B cell (primary cell): ENCODE measurements around the gene TOMM6. TPM values are rescaled to one million over a fixed set of nuclear protein-coding genes. Genes with fewer than 3 reads are reported as not detected.

Source experiments
- ATAC-seq: fragments of 200-7000 bp; cut with Tn5 transposase; one replicate; pipeline ENCODE4 v1.10.0; 2021; ENCODE audit warnings: low read depth, mild to moderate bottlenecking, moderate number of reproducible peaks, moderate library complexity
- CTCF ChIA-PET: fragments of 350-600 bp; sonication (Branson Sonifier 250); formaldehyde crosslinking; loops from one replicate; lab custom pipeline; 2021; ENCODE audit warnings: antibody characterized with exemption, inconsistent platforms; lab: Charles Lee
- POLR2A ChIA-PET: fragments of 350-600 bp; sonication (Branson Sonifier 250); formaldehyde crosslinking; loops from one replicate; lab custom pipeline; 2021; ENCODE audit warnings: antibody characterized with exemption; lab: Charles Lee
- DNase-seq: peaks from one replicate; pipeline ENCODE4 v3.0.0; 2013
- H2AFZ ChIP-seq: 2 replicates; pipeline ENCODE4 v1.6.1; 2012; ENCODE audit warnings: mild to moderate bottlenecking, low read depth, low read length; ENCODE audit not compliant: insufficient read depth, poor library complexity, severe bottlenecking
- H3K27ac ChIP-seq, 2 donors: 1 replicate in 1 of 2; 2 replicates in 1 of 2; pipeline ENCODE4 v1.5.1; 2012 to 2013; ENCODE audit warnings: low read length in 2 of 2, mild to moderate bottlenecking in 2 of 2, moderate library complexity in 1 of 2
- H3K27me3 ChIP-seq, 4 experiments: fragments of 200-600 bp in 1 of 4; sonication (generic) in 1 of 4; replicated peaks in 1 of 4; 1 replicate in 2 of 4; 2 replicates in 2 of 4; pipeline versions ENCODE4 v1.6.1 to v1.7.0; 2013 to 2016; ENCODE audit warnings: low read length in 3 of 4, mild to moderate bottlenecking in 2 of 4, mixed read lengths in 1 of 4, moderate library complexity in 1 of 4; ENCODE audit not compliant: insufficient read depth in 4 of 4, control insufficient read depth in 3 of 4; ENCODE audit errors: control extremely low read depth in 1 of 4
- H3K36me3 ChIP-seq, 2 experiments: replicated peaks in 1 of 2; 1 replicate in 1 of 2; 2 replicates in 1 of 2; pipeline versions ENCODE4 v1.6.1 to v1.7.1; 2013; ENCODE audit warnings: low read length in 1 of 2; ENCODE audit not compliant: insufficient read depth in 2 of 2, control insufficient read depth in 1 of 2; ENCODE audit errors: control extremely low read depth in 1 of 2, extremely low read depth in 1 of 2
- H3K4me1 ChIP-seq, 2 donors: fragments of 200-600 bp in 1 of 2; sonication (generic) in 1 of 2; 1 replicate in 1 of 2; 2 replicates in 1 of 2; pipeline versions ENCODE4 v1.5.1 to v1.6.1; 2013 to 2017; ENCODE audit warnings: low read length in 2 of 2; ENCODE audit not compliant: control insufficient read depth in 2 of 2, insufficient read depth in 2 of 2
- H3K4me2 ChIP-seq: replicated peaks from 2 replicates; pipeline ENCODE3; 2012; ENCODE audit warnings: mild to moderate bottlenecking, low read depth, low read length; ENCODE audit not compliant: poor library complexity, severe bottlenecking
- H3K4me3 ChIP-seq, 5 experiments: fragments of 200-600 bp in 1 of 5; sonication (generic) in 1 of 5; 1 replicate in 3 of 5; 2 replicates in 2 of 5; pipeline versions ENCODE4 v1.5.1 to v1.7.0; 2011 to 2016; ENCODE audit warnings: low read length in 4 of 5, mild to moderate bottlenecking in 4 of 5, low read depth in 2 of 5, control low read depth in 1 of 5, moderate library complexity in 1 of 5; ENCODE audit not compliant: insufficient read depth in 1 of 5; ENCODE audit errors: control extremely low read depth in 1 of 5, extremely low read depth in 1 of 5
- H3K79me2 ChIP-seq: fragments of 200-600 bp; sonication (generic); one replicate; pipeline ENCODE4 v1.6.0; 2016; ENCODE audit warnings: low read length; ENCODE audit not compliant: control insufficient read depth, insufficient read depth
- H3K9ac ChIP-seq: fragments of 200-600 bp; sonication (generic); 2 replicates; pipeline ENCODE4 v1.6.1; 2017; ENCODE audit warnings: mild to moderate bottlenecking, low read length, moderate library complexity
- H3K9me3 ChIP-seq, 3 donors: one replicate each; pipeline versions ENCODE4 v1.6.1 to v1.7.1; 2013; ENCODE audit warnings: low read length in 2 of 3; ENCODE audit not compliant: control insufficient read depth in 2 of 3, insufficient read depth in 1 of 3; ENCODE audit errors: control extremely low read depth in 1 of 3
- H4K20me1 ChIP-seq: 2 replicates; pipeline ENCODE4 v1.6.0; 2012; ENCODE audit warnings: mild to moderate bottlenecking, low read length; ENCODE audit not compliant: insufficient read depth, control insufficient read depth, poor library complexity, severe bottlenecking
- H3K27ac Mint-ChIP-seq: one replicate; pipeline ENCODE4 v1.8.0; 2021; ENCODE audit warnings: mixed read lengths
- H3K27me3 Mint-ChIP-seq: one replicate; pipeline ENCODE4 v1.8.0; 2021; ENCODE audit warnings: mixed read lengths
- H3K4me1 Mint-ChIP-seq: one replicate; pipeline ENCODE4 v1.8.0; 2021; ENCODE audit warnings: mixed read lengths
- H3K4me3 Mint-ChIP-seq: one replicate; pipeline ENCODE4 v1.8.0; 2021; ENCODE audit warnings: mixed read lengths
- H3K9me3 Mint-ChIP-seq: one replicate; pipeline ENCODE4 v1.8.0; 2022; ENCODE audit warnings: mixed read lengths; ENCODE audit not compliant: insufficient read depth
- CTCF ChIP-seq: fragments of 200-600 bp; IDR thresholded peaks from one replicate; pipeline ENCODE4 v1.8.0; 2022; ENCODE audit warnings: antibody characterized with exemption, mild to moderate bottlenecking
- EZH2 ChIP-seq: IDR thresholded peaks from 2 replicates; pipeline ENCODE4 v1.6.1; 2012; ENCODE audit warnings: borderline replicate concordance, low read depth, mild to moderate bottlenecking, moderate library complexity, low read length; ENCODE audit not compliant: insufficient read depth, poor library complexity, severe bottlenecking
- WGBS: methylation state at CpG from one replicate; pipeline ENCODE4 v1.1.5; 2013; ENCODE audit warnings: missing lambda C conversion rate; ENCODE audit not compliant: insufficient coverage; 5-methylcytosine and 5-hydroxymethylcytosine counted together
- intact Hi-C: fragments of 100-400 bp; cut with micrococcal nuclease; formaldehyde crosslinking; loops from one replicate; pipeline ENCODE4 v1.10.0; 2022
- polyA plus RNA-seq: library from polyadenylated mRNA; depleted of rRNA; stranded (reverse); fragments of >200 nt; gene quantifications from 2 replicates; pipeline ENCODE4 v1.2.3, GENCODE V29; 2012
- total RNA-seq, 2 donors: library from RNA; stranded (reverse); fragments of 120-200 nt in 1 of 2; gene quantifications; 1 replicate in 1 of 2; 2 replicates in 1 of 2; pipeline versions ENCODE4 v1.2.3 to v1.2.4, GENCODE V29; 2013 to 2022

TOMM6 gene
- total and polyA plus RNA-seq, 2 donors (not counting 1 experiment from before 2014, with no cell fraction given): 117 to 239 TPM

GRCh38 chr6:41775293-41775882, 12.1 kb upstream of the TOMM6 start:
- Histone ChIP-seq H3K9ac (no peak overlapping the region), H3K4me2 (no peak overlapping the region), H3K27ac (no peak overlapping the region), H3K79me2 (peaks cover 8% of the 10 kb centered on the region), H3K4me1 (peaks cover 7% of the 10 kb centered on the region in 2 donors), H3K36me3 (peaks cover 2 to 46% of the 10 kb centered on the region in 2 experiments), H4K20me1 (no peaks in the 10 kb centered on the region), H3K27me3 (no peaks in the 10 kb centered on the region), H3K4me3 (no peak overlapping the region), H3K9me3 (no peaks in the 10 kb centered on the region), H2AFZ (no peak overlapping the region)
- Mint-ChIP-seq H3K4me3 (no peak overlapping the region), H3K9me3 (no peaks in the 10 kb centered on the region), H3K27me3 (no peaks in the 10 kb centered on the region), H3K27ac (no peak overlapping the region), H3K4me1 (peaks cover 9% of the 10 kb centered on the region)
- intact Hi-C loops: no loop called here
- ChIA-PET POLR2A (no interaction called here), CTCF (interaction anchor here (1.1 to 3.4 kb wide), 7 partner anchors 12 to 275 kb away, joined by 3 to 34 read pairs (median 5); partner anchors contain the start of genes TAF8 and TOMM6)
- DNase-seq: no peak
- no peak for TF ChIP-seq EZH2
- no peak for ATAC-seq
- WGBS: 91% methylated on average over 4 of the region's 13 CpGs

GRCh38 chr6:41777551-41778285, 9.8 kb upstream of the TOMM6 start:
- no peaks in the 10 kb centered on the region for H3K27me3 Mint-ChIP-seq
- Histone ChIP-seq H3K4me1 (peaks cover 13 to 18% of the 10 kb centered on the region in 2 donors), H3K79me2 (peaks cover 8% of the 10 kb centered on the region), H2AFZ (no peak overlapping the region), H3K27me3 (no peaks in the 10 kb centered on the region), H3K4me3 (no peak overlapping the region), H3K9me3 (no peaks in the 10 kb centered on the region), H3K27ac (no peak overlapping the region), H3K4me2 (no peak overlapping the region), H3K9ac (no peak overlapping the region), H4K20me1 (no peaks in the 10 kb centered on the region), H3K36me3 (peaks cover 2 to 31% of the 10 kb centered on the region in 2 experiments)
- ATAC-seq (no peak), DNase-seq (no peak)
- H3K27ac Mint-ChIP-seq: no peak overlapping the region
- H3K4me3 Mint-ChIP-seq: peak overlapping the region; percentile 90
- TF ChIP-seq EZH2 (no peak), CTCF (no peak)
- ChIA-PET POLR2A (no interaction called here), CTCF (interaction anchor here (0.7 to 3.4 kb wide), 6 partner anchors 9 to 437 kb away, joined by 3 to 20 read pairs (median 3); partner anchors contain the start of gene TOMM6)
- H3K9me3 Mint-ChIP-seq: no peaks in the 10 kb centered on the region
- intact Hi-C loops: loop anchor here (2.0 kb wide), 1 partner anchor 409 kb away; no protein-coding TSS in a partner anchor
- peaks cover 16% of the 10 kb centered on the region for H3K4me1 Mint-ChIP-seq
- 81% methylated on average over 4 of the region's 5 CpGs for WGBS
